MV-4-11 (cell line): ENCODE measurements around the gene KCP.

ENCODE experiments used
- DNase-seq: peaks from one replicate; lab custom pipeline; 2025; lab: John Stamatoyannopoulos, UW

Gene KCP

GRCh38 chr7:128906766-128907559, 3.5 kb downstream of the KCP start:
- no peak for DNase-seq

GRCh38 chr7:128906001-128906765, 4.3 kb downstream of the KCP start:
- DNase-seq = no peak

GRCh38 chr7:128904381-128905197, 5.9 kb downstream of the KCP start:
- peak; percentile 75 for DNase-seq

GRCh38 chr7:128903621-128904361, 6.7 kb downstream of the KCP start:
- no peak for DNase-seq

- no peak for DNase-seq
Observed at GRCh38 chr7:128902761-128903585, 7.5 kb downstream of the KCP start.

- DNase-seq = no peak
Observed at GRCh38 chr7:128900237-128900636, 10.3 kb downstream of the KCP start.

- no peak for DNase-seq
Observed at GRCh38 chr7:128899392-128899791, 11.1 kb downstream of the KCP start.

GRCh38 chr7:128895320-128895719, 15.2 kb downstream of the KCP start:
- DNase-seq = no peak

- no peak for DNase-seq
Observed at GRCh38 chr7:128894101-128894440, 16.4 kb downstream of the KCP start.

- DNase-seq = no peak
Observed at GRCh38 chr7:128893251-128894100, 17.0 kb downstream of the KCP start.

GRCh38 chr7:128892521-128893250, 17.8 kb downstream of the KCP start:
- DNase-seq = no peak

- DNase-seq = no peak
Observed at GRCh38 chr7:128891942-128892269, 18.6 kb downstream of the KCP start.

- no peak for DNase-seq
Observed at GRCh38 chr7:128891110-128891941, 19.2 kb downstream of the KCP start.

- DNase-seq = no peak
Observed at GRCh38 chr7:128890306-128891109, 20.0 kb downstream of the KCP start.

- DNase-seq = no peak
Observed at GRCh38 chr7:128889121-128889520, 21.4 kb downstream of the KCP start.

- no peak for DNase-seq
Observed at GRCh38 chr7:128888756-128889095, 21.8 kb downstream of the KCP start.

GRCh38 chr7:128888039-128888755, 22.3 kb downstream of the KCP start:
- DNase-seq = no peak
